HG03175 (cell line): ENCODE results near the gene COL18A1.

Source experiments
- ATAC-seq: cut with Tn5 transposase; IDR thresholded peaks from one replicate; pipeline ENCODE4 v1.9.1; 2021; ENCODE audit warnings: mild to moderate bottlenecking, moderate library complexity; ENCODE audit not compliant: unreplicated experiment

Gene COL18A1

DNA sequence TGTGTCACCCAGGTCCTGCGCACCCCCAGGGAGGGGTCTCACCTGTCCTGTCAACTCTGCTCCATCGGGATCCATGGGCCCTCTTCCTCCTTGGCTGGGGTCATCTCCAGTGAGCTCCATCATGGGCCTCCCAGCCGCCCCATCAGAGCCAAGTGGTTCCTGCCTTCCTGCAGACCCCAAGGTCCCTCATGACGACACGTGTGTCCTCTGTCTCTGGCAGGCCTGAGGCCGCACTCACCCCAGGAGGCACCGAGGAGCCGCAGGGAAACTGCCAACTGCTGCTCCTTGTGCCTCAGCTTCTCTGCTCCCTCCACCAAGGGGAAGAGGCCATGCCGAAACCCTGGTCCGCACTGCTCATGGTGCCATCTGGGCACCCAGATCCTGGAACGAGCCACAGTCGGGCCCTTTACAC is 46.8 kb downstream of the COL18A1 start:
- ATAC-seq: no peak

DNA sequence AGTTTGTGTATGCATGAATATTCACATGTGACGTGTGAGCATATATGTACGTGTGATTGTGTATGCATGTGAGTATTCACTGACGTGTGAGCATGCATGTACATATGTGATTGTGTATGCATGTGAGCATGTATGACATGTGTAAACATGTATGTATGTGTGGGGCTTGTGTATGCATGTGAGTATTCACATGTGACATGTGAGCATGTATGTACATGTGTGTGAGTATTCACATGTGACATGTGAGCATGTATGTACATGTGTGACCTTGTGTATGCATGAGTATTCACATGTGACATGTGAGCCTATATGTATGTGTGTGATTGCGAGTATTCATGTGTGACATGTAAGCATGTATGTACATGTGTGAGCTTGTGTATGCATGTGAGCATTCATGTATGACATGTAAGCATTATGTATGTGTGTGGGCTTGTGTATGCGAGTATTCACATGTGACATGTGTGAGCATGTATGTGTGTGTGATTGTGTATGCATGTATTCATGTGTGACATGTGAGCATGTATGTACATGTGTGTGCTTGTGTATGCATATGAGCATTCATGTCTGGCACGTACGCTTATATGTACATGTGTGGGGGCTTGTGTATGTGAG is 47.8 kb downstream of the COL18A1 start:
- no peak for ATAC-seq

DNA sequence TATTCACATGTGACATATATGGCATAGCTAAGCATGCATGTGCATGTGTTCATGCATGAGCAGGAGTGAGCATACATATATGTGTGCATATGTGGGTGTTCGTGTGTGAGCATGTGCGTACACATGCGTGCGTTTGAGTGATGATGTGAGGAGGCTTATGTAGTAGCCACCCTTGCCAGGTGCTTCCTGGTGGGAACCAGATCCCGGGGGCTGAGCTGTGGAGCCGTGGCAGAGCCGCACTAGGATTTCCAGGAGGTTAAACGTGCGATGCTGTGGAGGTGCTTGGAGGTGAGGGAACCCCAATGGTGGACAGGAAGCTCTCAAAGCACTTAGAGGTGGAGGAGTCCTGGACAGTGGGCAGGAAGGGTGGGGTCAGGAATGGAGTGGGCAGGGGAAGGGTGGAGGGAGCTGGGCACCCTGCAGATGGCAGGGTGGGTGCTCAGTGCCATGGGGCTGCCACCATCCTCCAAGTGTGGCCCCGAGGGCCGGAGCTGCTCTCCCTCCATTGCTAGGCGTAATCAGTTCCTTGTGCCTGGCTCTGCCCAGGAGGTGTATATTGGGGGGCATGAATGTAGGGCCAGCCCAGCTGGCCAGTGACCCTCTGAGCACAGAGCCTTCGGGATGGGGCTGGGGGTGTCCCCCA is 48.5 kb downstream of the COL18A1 start:
- ATAC-seq: no peak

- ATAC-seq: no peak
These were observed 49.3 kb downstream of the COL18A1 start for GRCh38 chr21:45454060-45454925.

GRCh38 chr21:45454926-45455673 is 50.1 kb downstream of the COL18A1 start:
- no peak for ATAC-seq

GRCh38 chr21:45455674-45456583 is 51.0 kb downstream of the COL18A1 start:
- ATAC-seq: no peak

DNA sequence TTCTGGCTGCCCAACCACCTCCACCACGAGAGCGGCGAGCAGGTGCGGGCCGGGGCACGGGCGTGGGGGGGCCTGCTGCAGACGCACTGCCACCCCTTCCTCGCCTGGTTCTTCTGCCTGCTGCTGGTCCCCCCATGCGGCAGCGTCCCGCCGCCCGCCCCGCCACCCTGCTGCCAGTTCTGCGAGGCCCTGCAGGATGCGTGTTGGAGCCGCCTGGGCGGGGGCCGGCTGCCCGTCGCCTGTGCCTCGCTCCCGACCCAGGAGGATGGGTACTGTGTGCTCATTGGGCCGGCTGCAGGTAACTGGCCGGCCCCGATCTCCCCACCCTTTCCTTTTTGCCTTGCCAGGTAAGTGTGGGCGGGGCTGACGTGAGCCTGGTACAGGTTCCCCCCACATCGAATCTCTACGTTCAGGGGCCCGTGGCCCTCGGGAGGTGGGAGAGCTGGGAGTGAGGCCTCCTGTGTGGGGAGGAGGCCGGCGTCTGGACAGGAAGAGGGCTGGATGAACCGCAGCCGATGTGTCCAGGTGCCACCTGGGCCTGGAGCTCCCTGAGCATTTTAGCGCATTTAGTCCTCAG is 51.7 kb downstream of the COL18A1 start:
- ATAC-seq: no peak

- no peak for ATAC-seq
These were observed 52.3 kb downstream of the COL18A1 start for GRCh38 chr21:45457161-45457831.

- no peak for ATAC-seq
These were observed 52.8 kb downstream of the COL18A1 start for GRCh38 chr21:45457832-45458172.

GRCh38 chr21:45458281-45459170 is 53.6 kb downstream of the COL18A1 start:
- no peak for ATAC-seq

DNA sequence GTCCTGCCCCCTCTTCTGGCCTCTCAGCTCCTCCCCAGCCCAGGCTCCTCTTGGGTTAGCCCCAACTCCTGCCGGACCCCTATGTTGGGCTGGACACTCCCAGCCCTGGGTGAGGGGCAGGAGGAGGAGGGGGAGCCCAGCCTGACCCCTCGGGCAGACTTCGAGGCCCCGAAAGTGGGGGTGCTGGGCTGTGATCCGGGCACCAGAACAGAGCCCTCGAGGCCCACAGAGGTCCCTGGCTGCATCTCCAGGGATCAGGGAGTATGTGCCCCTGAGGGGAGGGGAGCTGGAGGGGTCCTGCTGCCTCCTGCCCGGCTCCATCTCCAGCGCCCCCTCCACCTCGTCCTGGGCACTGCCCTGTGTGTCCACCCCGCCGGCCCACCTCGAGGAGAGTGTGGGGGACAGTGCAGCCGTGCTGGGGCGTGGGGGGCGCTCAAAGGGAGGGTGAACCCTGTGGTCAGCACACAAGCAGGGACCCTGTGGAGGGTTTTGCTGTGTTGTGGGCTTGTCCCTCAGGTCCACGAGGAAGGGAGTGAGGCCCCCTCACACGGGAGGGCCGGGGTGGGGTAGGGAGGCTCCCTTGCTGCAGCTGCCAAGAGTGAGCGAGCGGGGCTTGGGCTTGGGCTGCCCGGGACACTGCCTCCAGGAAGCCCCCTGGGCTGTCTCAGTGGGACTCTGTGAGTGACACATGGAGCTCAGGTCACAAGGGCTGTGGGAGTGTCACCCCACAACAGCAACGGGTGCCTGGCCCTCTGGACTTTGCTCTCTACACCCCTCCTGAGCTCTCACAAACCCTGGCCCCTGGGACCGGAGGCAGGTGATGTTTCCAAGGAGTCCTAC is 54.4 kb downstream of the COL18A1 start:
- ATAC-seq: no peak

- no peak for ATAC-seq
These were observed 55.1 kb downstream of the COL18A1 start for GRCh38 chr21:45460011-45460565.

DNA sequence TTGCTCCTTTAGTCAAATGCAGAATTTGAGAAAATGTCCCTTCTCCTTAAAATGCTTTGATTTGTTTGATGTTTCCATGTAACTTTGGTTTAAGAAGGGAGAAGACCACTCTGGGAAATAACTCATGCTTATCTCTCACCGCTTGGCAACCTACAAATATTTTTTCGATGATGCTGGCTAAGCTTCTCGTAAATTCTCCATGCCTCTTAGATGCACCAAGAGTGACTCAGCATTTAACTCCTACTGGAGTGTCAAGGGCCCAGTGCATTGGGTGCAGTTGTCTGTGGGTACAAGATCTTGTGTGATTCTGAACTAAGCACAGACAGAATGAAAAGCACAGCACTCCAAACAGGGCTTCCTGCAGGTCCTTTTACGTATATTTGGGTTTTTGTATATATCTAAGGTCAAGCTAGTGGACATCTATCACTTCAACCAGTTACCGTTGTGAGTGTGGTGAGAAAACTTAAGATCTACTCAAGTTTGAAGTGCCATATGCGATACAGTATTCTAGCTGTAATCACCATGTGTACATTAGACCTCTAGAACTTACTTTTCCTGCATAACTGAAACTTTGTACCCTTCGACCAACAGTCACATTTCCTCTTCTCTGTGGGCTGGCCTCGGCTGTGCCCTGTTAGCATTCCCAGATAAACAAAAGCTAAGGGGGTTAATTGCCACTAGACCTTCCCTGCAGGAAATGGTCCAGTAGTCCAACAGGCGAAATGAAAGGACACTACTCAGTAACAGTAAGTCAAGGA is 55.8 kb downstream of the COL18A1 start:
- no peak for ATAC-seq

GRCh38 chr21:45461369-45461750 is 56.4 kb downstream of the COL18A1 start:
- ATAC-seq: no peak

DNA sequence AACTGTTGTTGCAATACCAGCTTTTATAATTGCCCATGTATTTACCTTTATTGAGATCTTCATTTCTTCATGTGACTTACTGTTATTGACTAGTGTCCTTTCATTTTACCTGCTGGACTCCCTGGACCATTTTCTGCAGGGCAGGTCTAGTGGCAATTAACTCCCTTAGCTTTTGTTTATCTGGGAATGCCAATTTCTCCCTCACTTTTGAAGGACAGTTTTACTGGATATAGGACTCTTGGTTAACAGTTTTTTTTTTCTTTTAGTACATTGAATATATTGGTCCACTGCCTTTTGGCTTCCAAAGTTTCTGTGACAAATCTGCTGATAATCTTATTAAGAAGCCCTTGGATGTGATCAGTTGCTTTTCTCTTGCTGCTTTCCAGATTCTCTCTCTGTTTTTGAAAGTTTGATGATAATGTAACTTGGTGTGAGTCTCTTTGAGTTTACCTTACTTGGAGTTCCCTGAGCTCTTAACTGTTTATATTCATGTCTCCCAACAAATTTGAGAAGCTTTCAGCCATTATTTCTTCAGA is 56.9 kb downstream of the COL18A1 start:
- ATAC-seq: no peak

DNA sequence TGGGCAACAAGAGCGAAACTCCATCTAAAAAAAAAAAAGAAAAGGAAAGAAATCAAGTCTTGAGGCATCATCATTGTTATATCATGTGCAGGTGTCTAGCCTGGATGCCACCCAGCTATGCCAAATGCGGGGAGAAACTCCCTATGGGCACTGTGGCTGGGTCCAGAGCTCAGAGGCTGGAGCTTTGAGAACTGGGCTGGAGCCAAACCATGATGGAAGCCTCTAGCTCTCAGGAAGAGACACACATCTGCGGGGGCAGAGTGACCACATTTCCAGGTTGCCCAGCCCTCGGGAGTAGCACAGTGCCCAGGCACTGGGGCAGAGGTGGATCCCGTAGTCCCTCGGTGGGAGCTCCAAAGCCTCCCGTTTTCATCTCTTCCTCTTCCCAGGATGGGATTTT is 58.9 kb downstream of the COL18A1 start:
- ATAC-seq: no peak
